Ovary (tissue), 9 donors: ENCODE measurements around the gene SPPL3. TPM values are rescaled to one million over a fixed set of nuclear protein-coding genes. Genes with fewer than 3 reads are reported as not detected.

Experiments used
- DNase-seq, 5 donors: peaks; one replicate each; pipeline ENCODE4 v3.0.0-alpha.2; 2019 to 2020
- H3K27ac ChIP-seq, 2 donors: fragments of 200-600 bp; one replicate each; pipeline versions ENCODE4 v1.5.1 to v1.8.0; 2019 to 2022
- H3K27me3 ChIP-seq: fragments of 200-600 bp; one replicate; pipeline ENCODE4 v1.8.0; 2022
- H3K36me3 ChIP-seq: fragments of 200-600 bp; sonication (generic); one replicate; pipeline ENCODE4 v1.5.1; 2019
- H3K4me1 ChIP-seq: one replicate; pipeline ENCODE4 v1.8.1; 2013; ENCODE audit warnings: mild to moderate bottlenecking, moderate library complexity; ENCODE audit not compliant: insufficient read depth
- H3K4me3 ChIP-seq: fragments of 200-600 bp; sonication (generic); one replicate; pipeline ENCODE4 v1.5.1; 2017
- H3K9me3 ChIP-seq, 2 donors: fragments of 200-600 bp in 1 of 2; sonication (generic) in 1 of 2; one replicate each; pipeline versions ENCODE4 v1.5.1 to v1.8.1; 2013 to 2019; ENCODE audit warnings: mild to moderate bottlenecking in 1 of 2, moderate library complexity in 1 of 2
- EP300 ChIP-seq: sonication (generic); formaldehyde crosslinking; IDR thresholded peaks from one replicate; pipeline ENCODE4 v1.6.1; 2017; ENCODE audit warnings: antibody characterized with exemption
- POLR2A ChIP-seq: fragments of 450-650 bp; IDR thresholded peaks from one replicate; pipeline ENCODE4 v1.6.1; 2017; ENCODE audit warnings: antibody characterized with exemption, mild to moderate bottlenecking, moderate library complexity
- WGBS, 3 donors: extraction: QIAGEN DNeasy Blood & Tissue Kit in 1 of 3; methylation state at CpG; one replicate each; pipeline versions ENCODE4 v1.1.5 to v1.1.7; 2013 to 2017; 5-methylcytosine and 5-hydroxymethylcytosine counted together
- intact Hi-C, 4 donors: fragments of 100-400 bp; cut with DNase I; formaldehyde crosslinking; loops; one replicate each; pipeline versions ENCODE4 v1.11.0 to v1.15.1; 2022 to 2023
- polyA plus RNA-seq, 2 donors: library from polyadenylated mRNA; stranded (reverse); fragments of 200-250 nt in 1 of 2; fragments of 350-450 nt in 1 of 2; fragmentation: Illumina TruSeq in 1 of 2; extraction: RNeasy Lipid Tissue Mini Kit (QIAGEN cat#74804) in 1 of 2; gene quantifications; one replicate each; pipeline ENCODE4 v1.2.3, GENCODE V29; 2013 to 2014
- total RNA-seq, 7 donors: library from RNA; depleted of rRNA in 2 of 7; stranded (reverse); fragments of >200 nt in 2 of 7; fragmentation: NEBNext Ultra II Directional in 3 of 7; extraction: Animal tissue kit (Norgen Biotek cat#: 25700) in 3 of 7; gene quantifications; one replicate each; pipeline versions ENCODE4 v1.1.0 to v1.2.4, GENCODE V29; 2016 to 2023
- TF ChIP-seq, protein P1 (sequence below), 3 donors: fragments of 450-650 bp in 2 of 3; fragments of 200-600 bp in 1 of 3; IDR thresholded peaks; one replicate each; pipeline versions ENCODE4 v1.5.1 to v1.8.0; 2016 to 2022; ENCODE audit warnings: antibody characterized with exemption in 3 of 3, mild to moderate bottlenecking in 1 of 3
- donor health status: DM: no; HTN: no; CAD: no; lungs with moderate emphysema.
- donor health status: DM: no; HTN: no; CAD: no.
- donor health status: Bipolar disorder and iron deficiency.
- donor health status: DM: yes; HTN: yes; CAD: no.
- donor health status: DM: no; HTN: no; CAD: no.
- donor health status: DM: yes; HTN: yes; CAD: no.

SPPL3 gene
- total and polyA plus RNA-seq, 9 donors = 24.2 to 87.4 (median 51.9) TPM

- no peak for TF ChIP-seq EP300
- TF ChIP-seq, protein P1, sequence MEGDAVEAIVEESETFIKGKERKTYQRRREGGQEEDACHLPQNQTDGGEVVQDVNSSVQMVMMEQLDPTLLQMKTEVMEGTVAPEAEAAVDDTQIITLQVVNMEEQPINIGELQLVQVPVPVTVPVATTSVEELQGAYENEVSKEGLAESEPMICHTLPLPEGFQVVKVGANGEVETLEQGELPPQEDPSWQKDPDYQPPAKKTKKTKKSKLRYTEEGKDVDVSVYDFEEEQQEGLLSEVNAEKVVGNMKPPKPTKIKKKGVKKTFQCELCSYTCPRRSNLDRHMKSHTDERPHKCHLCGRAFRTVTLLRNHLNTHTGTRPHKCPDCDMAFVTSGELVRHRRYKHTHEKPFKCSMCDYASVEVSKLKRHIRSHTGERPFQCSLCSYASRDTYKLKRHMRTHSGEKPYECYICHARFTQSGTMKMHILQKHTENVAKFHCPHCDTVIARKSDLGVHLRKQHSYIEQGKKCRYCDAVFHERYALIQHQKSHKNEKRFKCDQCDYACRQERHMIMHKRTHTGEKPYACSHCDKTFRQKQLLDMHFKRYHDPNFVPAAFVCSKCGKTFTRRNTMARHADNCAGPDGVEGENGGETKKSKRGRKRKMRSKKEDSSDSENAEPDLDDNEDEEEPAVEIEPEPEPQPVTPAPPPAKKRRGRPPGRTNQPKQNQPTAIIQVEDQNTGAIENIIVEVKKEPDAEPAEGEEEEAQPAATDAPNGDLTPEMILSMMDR (IDR thresholded peaks at IDR 0.05) = no peak
- TF ChIP-seq POLR2A = no peak
These were observed 112.4 kb downstream of the SPPL3 start for GRCh38 chr12:120791669-120792176.

GRCh38 chr12:120790114-120790513 is 114.0 kb downstream of the SPPL3 start:
- Histone ChIP-seq H3K4me3 (no peak overlapping the region), H3K27me3 (no peaks in the 10 kb centered on the region), H3K9me3 (no peaks in the 10 kb centered on the region), H3K27ac (no peak overlapping the region), H3K4me1 (peaks cover 3% of the 10 kb centered on the region), H3K36me3 (no peaks in the 10 kb centered on the region)
- no peak for DNase-seq
- no peak for TF ChIP-seq EP300
- TF ChIP-seq, protein P1 (IDR thresholded peaks at IDR 0.05) = no peak
- no peak for TF ChIP-seq POLR2A
- intact Hi-C loops = no loop called here
- 96 to 97% (median 96%) methylated on average over 5 of the region's 5 CpGs for WGBS, 3 donors

More at GRCh38 chr12:120791669-120792176, 112.4 kb downstream of the SPPL3 start:
- 85 to 95% (median 89%) methylated on average over 2 of the region's 2 CpGs for WGBS, 3 donors
- Histone ChIP-seq H3K4me1 (peaks cover 3% of the 10 kb centered on the region), H3K9me3 (no peaks in the 10 kb centered on the region), H3K4me3 (no peak overlapping the region), H3K27ac (no peak overlapping the region), H3K36me3 (no peaks in the 10 kb centered on the region), H3K27me3 (no peaks in the 10 kb centered on the region)
- intact Hi-C loops = no loop called here
- no peak for DNase-seq

- Histone ChIP-seq H3K27me3 (no peaks in the 10 kb centered on the region), H3K9me3 (no peaks in the 10 kb centered on the region), H3K4me3 (no peak overlapping the region), H3K4me1 (no peaks in the 10 kb centered on the region), H3K27ac (no peak overlapping the region), H3K36me3 (no peaks in the 10 kb centered on the region)
- WGBS, 3 donors = 95 to 97% (median 96%) methylated on average over 3 of the region's 3 CpGs
- no peak for DNase-seq
- intact Hi-C loops = no loop called here
- TF ChIP-seq, protein P1 (IDR thresholded peaks at IDR 0.05) = no peak
- TF ChIP-seq POLR2A (no peak), EP300 (no peak)
These were observed 116.3 kb downstream of the SPPL3 start for GRCh38 chr12:120787889-120788288.

- H3K4me3 ChIP-seq = no peak overlapping the region
- no peak overlapping the region for H3K27ac ChIP-seq
- no peaks in the 10 kb centered on the region for H3K9me3 ChIP-seq
- H3K27me3 ChIP-seq = no peaks in the 10 kb centered on the region
- 95 to 97% (median 96%) methylated on average over 3 of the region's 3 CpGs for WGBS, 3 donors
- TF ChIP-seq EP300 (no peak), POLR2A (no peak)
- TF ChIP-seq, protein P1 (IDR thresholded peaks at IDR 0.05) = no peak
- no peaks in the 10 kb centered on the region for H3K36me3 ChIP-seq
- intact Hi-C loops = no loop called here
- DNase-seq = no peak
- H3K4me1 ChIP-seq = no peaks in the 10 kb centered on the region
These were observed 119.4 kb downstream of the SPPL3 start for GRCh38 chr12:120784804-120785203.
